Measurements from ENCODE around the gene CYP26B1.

CYP26B1 gene

DNA sequence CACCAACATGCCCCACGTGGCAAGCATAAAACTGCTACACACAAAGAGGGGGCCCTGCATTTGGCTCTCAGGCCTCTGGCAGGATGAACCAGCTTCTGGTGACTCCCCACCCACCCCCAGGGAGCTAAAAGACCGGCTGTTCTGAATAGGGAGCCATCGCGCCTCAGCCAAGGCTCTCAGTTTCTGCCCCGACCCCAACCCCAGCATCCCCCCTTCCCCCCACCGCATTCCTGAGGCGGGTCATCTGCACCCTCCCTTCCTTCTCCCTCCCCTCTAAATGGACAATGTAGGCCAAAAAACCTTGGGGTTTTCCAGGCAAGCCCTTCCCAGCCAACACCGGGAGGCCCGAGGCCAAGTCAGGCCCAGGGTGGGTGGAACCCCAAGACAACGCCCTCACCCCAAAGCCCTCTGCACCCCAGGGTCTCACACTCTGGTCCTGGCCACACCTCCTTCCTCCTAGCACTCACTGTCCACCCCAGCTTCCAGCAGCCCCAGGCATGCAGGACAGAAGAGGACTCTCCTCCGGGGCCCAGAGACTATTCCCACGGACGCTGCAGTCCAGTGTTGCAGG, 5.7 kb downstream of the CYP26B1 start:
- no peak for TF ChIP-seq CTCF (conservative IDR thresholded peaks at IDR 0.05; ENCODE audit: low read depth, low read length)
- no peak overlapping the region for H3K4me3 ChIP-seq (ENCODE audit: low read depth, low read length)
- no peak for DNase-seq (ENCODE audit: low read depth)

DNA sequence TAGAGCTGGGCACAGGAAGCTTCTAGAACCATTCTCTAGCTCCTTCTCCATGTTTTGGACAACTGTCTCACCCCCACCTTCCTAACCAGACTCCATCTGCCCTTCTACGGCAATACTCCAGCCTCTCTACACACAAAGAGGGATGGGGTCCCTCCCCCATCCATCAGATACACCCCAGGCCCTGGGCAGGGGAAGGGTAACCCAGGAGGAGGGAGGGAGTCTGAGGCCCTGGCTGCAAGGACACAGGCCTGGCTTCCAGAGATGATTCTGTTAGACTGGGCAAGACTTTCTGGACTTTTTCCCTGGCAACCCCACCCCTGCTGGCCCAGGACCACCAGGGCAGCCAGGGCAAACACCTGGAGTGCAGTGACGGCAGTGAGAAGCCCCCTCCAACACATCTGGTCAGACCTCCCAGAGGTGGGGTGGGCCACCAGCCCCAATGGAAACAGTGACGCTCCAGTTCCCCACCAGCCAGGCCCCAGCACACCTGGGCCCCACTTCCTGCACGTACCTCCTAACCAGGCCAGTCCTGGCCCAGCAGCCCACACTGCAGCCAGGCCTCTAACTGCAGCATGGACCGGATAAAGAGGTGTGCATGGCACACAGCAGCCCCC, 6.5 kb downstream of the CYP26B1 start:
- H3K4me3 ChIP-seq (ENCODE audit: low read depth, low read length), result no peak overlapping the region
- TF ChIP-seq CTCF (conservative IDR thresholded peaks at IDR 0.05; ENCODE audit: low read depth, low read length), result no peak
- no peak for DNase-seq (ENCODE audit: low read depth)

DNA sequence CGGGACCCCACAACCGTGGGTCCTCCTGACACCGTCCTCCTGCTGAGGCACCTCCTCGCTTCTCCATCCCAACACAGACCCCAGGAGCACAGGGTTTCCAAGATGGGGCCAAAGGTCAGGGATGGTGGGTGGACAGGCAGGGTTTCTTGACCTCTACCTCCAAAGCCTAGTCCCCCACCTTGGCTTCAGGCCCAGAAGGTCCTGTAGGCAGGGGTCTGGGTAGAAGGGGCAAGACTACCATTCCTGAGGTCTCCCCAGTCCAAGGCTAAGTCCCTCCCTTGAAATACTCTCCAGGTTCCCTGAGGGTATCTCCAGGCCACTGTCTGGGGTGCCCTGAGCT, 7.1 kb downstream of the CYP26B1 start:
- DNase-seq (ENCODE audit: low read depth), result no peak
- TF ChIP-seq CTCF (conservative IDR thresholded peaks at IDR 0.05; ENCODE audit: low read depth, low read length), result no peak
- no peak overlapping the region for H3K4me3 ChIP-seq (ENCODE audit: low read depth, low read length)

DNA sequence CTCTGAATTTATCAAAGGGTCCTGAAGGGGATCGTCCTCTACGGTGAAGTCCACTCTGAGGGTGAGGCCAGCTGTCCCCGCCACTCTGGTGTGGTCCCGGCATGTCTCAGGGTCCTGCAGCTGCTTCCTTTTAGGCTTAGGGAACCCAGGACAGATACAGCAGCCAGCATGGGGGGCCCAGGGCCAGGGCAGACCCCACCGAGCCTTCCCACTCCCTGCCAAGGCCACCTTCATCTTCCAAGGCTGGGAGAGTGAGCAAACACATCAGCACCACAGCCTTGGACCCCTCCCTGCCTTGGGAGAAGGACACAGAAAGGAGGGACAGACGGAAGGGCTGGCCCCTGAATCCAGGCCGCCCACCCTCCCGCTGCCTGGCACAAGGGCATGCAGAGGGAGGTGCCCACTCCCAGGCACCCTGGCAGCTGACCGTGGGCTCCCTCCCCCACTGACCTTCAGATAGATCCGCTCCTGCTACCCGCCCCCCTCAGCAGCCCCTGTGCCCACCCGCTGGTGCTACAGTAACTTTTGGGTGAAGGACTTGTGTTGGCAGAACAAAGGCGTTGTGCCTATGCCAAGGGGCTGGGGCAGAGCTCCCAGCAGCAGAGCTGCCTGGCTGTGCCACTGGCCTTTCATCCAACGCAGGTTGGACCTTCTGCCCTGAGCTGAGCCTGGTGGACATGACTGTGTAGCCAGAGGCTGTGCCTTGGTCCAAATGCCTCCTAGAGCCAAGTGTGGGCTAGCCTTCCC, 7.6 kb downstream of the CYP26B1 start:
- no peak overlapping the region for H3K4me3 ChIP-seq (ENCODE audit: low read depth, low read length)
- no peak for DNase-seq (ENCODE audit: low read depth)
- no peak for TF ChIP-seq CTCF (conservative IDR thresholded peaks at IDR 0.05; ENCODE audit: low read depth, low read length)

GRCh38 chr2:72139471-72139873, 8.2 kb downstream of the CYP26B1 start:
- no peak overlapping the region for H3K4me3 ChIP-seq (ENCODE audit: low read depth, low read length)
- DNase-seq (ENCODE audit: low read depth), result no peak
- TF ChIP-seq CTCF (conservative IDR thresholded peaks at IDR 0.05; ENCODE audit: low read depth, low read length), result no peak

- no peak for TF ChIP-seq CTCF (conservative IDR thresholded peaks at IDR 0.05; ENCODE audit: low read depth, low read length)
- no peak overlapping the region for H3K4me3 ChIP-seq (ENCODE audit: low read depth, low read length)
- DNase-seq (ENCODE audit: low read depth), result no peak
Measured at GRCh38 chr2:72138921-72139381, 8.7 kb downstream of the CYP26B1 start.

All from choroid plexus epithelial cell (primary cell).